ENCODE data around the gene NKX2-1. TPM values are rescaled to one million over a fixed set of nuclear protein-coding genes. Genes with fewer than 3 reads are reported as not detected.

Gene NKX2-1
- total RNA-seq, 1 donor from 2014 or later: 7.4 TPM

DNA sequence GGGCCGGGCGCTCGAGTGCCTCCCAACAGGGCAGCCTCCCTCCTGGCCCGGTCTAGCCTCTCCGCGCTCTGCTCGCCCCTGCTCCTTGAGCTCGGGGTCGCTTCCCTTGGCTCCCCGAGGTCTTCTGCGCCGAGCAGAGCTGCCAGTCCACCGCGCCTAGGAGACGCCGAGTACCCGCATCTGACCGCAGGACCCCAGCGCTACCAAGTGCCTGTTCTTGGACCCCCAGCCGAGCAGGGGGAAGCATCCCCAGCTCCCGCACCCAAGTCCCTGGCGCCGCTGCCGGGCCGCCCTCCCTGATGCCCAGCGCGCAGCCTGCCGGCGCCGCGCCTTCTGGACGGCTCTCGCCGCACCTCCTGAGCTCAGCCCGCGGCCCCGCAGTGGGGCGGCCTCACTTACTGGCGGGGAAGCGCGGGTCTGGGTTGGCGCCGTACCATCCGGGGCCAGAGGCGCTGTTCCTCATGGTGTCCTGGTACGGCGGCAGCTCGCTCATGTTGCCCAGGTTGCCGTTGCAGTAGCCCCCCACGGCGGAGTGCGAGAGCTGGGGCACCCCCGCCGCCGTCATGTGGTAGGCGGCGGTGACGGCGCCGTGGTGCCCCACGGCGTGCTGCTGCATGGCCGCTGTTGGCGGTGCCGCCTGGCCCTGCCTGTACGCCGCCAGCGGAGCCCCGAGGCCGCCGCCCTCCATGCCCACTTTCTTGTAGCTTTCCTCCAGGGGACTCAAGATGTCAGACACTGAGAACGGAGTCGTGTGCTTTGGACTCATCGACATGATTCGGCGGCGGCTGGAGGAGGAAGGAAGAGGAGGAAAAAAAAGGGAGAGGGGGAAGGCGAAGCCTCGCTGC lies 1.2 kb downstream of the NKX2-1 start:
- no peaks in the 10 kb centered on the region for H3K9me3 Mint-ChIP-seq
- no peak for DNase-seq (ENCODE audit: extremely low spot score, unreplicated experiment)
- peaks cover 94% of the 10 kb centered on the region for H3K27me3 Mint-ChIP-seq
- H3K4me3 Mint-ChIP-seq: peak overlapping the region; percentile 83
- H3K36me3 Mint-ChIP-seq: no peaks in the 10 kb centered on the region
- H3K4me1 Mint-ChIP-seq (ENCODE audit: unreplicated experiment): peaks cover 19% of the 10 kb centered on the region
- no peak for TF ChIP-seq CTCF (conservative IDR thresholded peaks at IDR 0.05)
- peak overlapping the region; percentile 31 for H3K27ac Mint-ChIP-seq

DNA sequence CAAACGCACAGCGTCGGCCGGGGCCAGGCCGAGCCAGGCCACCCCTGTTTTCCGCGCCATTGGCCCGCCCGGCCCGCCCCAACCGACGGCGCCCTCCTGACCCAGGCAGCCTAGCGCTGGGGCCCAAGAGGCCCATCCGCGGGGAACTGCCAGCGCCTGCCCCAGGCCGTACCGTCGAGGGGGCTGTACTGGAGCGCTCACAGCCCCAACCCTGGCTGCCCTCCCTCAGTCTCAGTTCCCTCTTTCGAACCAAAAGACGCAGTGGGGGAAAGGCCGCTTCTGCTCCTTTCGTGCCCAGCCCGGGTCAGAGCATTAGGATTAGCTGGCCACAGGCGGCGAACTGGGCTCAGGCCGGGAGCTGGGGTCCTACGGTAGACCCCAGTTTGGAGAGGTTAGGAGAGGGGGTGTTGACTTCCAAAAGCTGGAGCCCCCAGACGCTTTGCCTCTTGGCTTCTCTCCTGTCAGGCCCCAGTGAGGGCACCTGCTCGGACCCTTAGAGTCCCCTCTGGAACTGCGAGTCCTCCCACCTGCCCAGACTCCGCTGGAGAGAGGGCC lies 1.9 kb downstream of the NKX2-1 start:
- H3K27ac Mint-ChIP-seq: no peak overlapping the region
- DNase-seq (ENCODE audit: extremely low spot score, unreplicated experiment): no peak
- H3K27me3 Mint-ChIP-seq: peaks cover 94% of the 10 kb centered on the region

GRCh38 chr14:36517242-36518030 lies 2.6 kb downstream of the NKX2-1 start:
- peaks cover 94% of the 10 kb centered on the region for H3K27me3 Mint-ChIP-seq
- H3K27ac Mint-ChIP-seq: no peak overlapping the region
- TF ChIP-seq CTCF (conservative IDR thresholded peaks at IDR 0.05): no peak
- peaks cover 15% of the 10 kb centered on the region for H3K4me1 Mint-ChIP-seq (ENCODE audit: unreplicated experiment)
- no peaks in the 10 kb centered on the region for H3K9me3 Mint-ChIP-seq
- DNase-seq (ENCODE audit: extremely low spot score, unreplicated experiment): no peak
- peak overlapping the region; percentile 77 for H3K4me3 Mint-ChIP-seq
- no peaks in the 10 kb centered on the region for H3K36me3 Mint-ChIP-seq

More for the DNA sequence above, 1.9 kb downstream of the NKX2-1 start:
- no peaks in the 10 kb centered on the region for H3K9me3 Mint-ChIP-seq
- H3K4me1 Mint-ChIP-seq (ENCODE audit: unreplicated experiment): peaks cover 19% of the 10 kb centered on the region
- TF ChIP-seq CTCF (conservative IDR thresholded peaks at IDR 0.05): no peak
- H3K4me3 Mint-ChIP-seq: no peak overlapping the region
- no peaks in the 10 kb centered on the region for H3K36me3 Mint-ChIP-seq

DNA sequence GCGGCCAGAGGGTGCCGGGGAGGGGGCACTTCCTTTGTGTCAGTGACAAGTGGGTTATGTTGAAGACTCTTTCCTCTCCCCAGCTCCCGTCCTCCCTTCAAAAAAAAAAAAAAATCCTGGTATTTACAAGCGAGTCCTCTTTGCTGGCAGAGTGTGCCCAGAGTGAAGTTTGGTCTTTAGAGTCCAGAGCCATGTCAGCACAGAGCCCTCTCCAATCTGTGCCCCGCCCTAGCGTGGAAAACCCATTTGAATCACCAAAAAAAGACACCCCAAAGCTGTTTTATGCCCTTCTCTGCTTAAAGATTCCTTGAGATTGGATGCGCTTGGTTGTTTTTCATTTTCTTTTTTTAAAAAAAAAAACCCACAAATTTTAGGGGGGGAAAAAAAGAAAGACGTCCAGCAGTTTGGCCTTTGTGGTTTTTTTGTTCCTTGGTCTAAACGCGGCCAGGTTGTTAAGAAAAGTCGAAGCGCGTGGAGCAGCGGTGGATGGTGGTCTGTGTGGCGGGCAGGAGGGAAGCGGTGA lies 3.3 kb downstream of the NKX2-1 start:
- Mint-ChIP-seq H3K4me1 (ENCODE audit: unreplicated experiment) (peaks cover 11% of the 10 kb centered on the region), H3K27ac (no peak overlapping the region)
- no peak for DNase-seq (ENCODE audit: extremely low spot score, unreplicated experiment)

More for the DNA sequence above, 3.3 kb downstream of the NKX2-1 start:
- peak overlapping the region; percentile 77 for H3K4me3 Mint-ChIP-seq
- no peaks in the 10 kb centered on the region for H3K9me3 Mint-ChIP-seq
- H3K27me3 Mint-ChIP-seq: peaks cover 94% of the 10 kb centered on the region
- TF ChIP-seq CTCF (conservative IDR thresholded peaks at IDR 0.05): no peak
- no peaks in the 10 kb centered on the region for H3K36me3 Mint-ChIP-seq

Measured in type B pancreatic cell (in vitro differentiated cells).